Measurements from ENCODE around the gene TAMALIN.

- TF ChIP-seq CREB1 (CRISPR knock-in tag; IDR thresholded peaks at IDR 0.05; ENCODE audit: low read depth) (no peak), EZH2phosphoT487 (IDR thresholded peaks at IDR 0.05; ENCODE audit: unreplicated experiment) (no peak), CTCF (conservative IDR thresholded peaks at IDR 0.05; ENCODE audit: low read depth in 2 of 2) (no peak), ZNF114 (CRISPR knock-in tag; IDR thresholded peaks at IDR 0.05) (no peak), EZH2 (IDR thresholded peaks at IDR 0.05; ENCODE audit: low read depth, unreplicated experiment) (no peak), REST (IDR thresholded peaks at IDR 0.05; ENCODE audit: unreplicated experiment) (no peak), POLR2AphosphoS5 (IDR thresholded peaks at IDR 0.05; ENCODE audit: low read depth) (no peak), NANOG (IDR thresholded peaks at IDR 0.05; ENCODE audit: borderline replicate concordance) (no peak), STAT1 (IDR thresholded peaks at IDR 0.05; ENCODE audit: unreplicated experiment) (no peak), JUNB (IDR thresholded peaks at IDR 0.05; ENCODE audit: unreplicated experiment) (no peak), ETS1 (IDR thresholded peaks at IDR 0.05) (no peak), ZNF462 (CRISPR knock-in tag; IDR thresholded peaks at IDR 0.05) (no peak), ZNF331 (CRISPR knock-in tag; IDR thresholded peaks at IDR 0.05; ENCODE audit: low read depth) (no peak)
Observed at GRCh38 chr12:51994959-51995358, 11.8 kb upstream of the TAMALIN start.
